Astrocyte of the hippocampus (primary cell): Measurements from ENCODE around the gene ALPK1.
"Not testable (repeated sequence)": the region's sequence is repeated elsewhere in the genome, so short reads cannot be mapped to it uniquely, and the experiment has no call there.

ENCODE experiments used
- DNase-seq: peaks from one replicate; pipeline ENCODE4 v3.0.0; 2011; ENCODE audit warnings: low read depth, low spot score

Gene ALPK1

GRCh38 chr4:112448306-112449132, 151.3 kb downstream of the ALPK1 start:
- DNase-seq, result peak; percentile 4

DNA sequence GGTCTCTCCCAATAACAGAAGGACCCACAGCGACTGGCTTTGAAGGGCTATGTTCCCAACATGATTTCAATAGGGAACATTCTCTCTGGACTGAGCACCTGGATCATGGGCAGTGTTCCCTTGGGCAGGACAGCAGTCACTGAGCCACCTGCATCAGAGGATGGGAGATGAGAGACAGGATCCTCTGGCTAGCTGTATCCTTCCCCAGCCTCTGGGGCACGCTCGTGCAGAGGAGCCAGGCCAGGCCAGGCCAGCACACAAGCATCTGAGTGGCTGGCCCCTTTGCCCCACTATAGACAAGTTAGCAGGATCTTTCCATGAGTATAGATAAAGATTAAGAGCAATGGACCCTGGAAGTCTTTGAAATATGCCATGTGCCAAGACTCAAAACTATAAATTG, 152.5 kb downstream of the ALPK1 start:
- no peak for DNase-seq

GRCh38 chr4:112451104-112451503, 153.9 kb downstream of the ALPK1 start:
- DNase-seq, result no peak

DNA sequence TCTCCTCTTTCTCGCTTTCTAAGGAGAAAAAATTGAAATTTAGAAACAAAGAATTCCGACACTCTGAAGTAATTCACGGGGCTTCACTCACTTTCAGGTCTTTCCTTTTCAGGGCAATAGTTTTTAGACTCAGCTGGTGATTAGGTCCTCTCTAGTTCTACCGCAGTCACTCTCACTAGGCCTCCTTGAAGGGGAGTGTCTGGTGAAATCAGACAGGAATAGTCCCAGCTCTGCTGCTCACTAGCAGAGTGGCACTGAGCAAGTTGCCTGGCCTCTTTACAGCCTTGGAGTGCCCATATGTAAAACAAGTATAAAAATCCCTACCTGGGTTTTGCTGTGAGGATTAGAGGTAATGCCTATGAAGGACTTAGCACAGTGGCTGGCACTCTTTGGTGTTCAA, 154.7 kb downstream of the ALPK1 start:
- DNase-seq, result no peak

GRCh38 chr4:112453321-112453720, 156.2 kb downstream of the ALPK1 start:
- no peak for DNase-seq

DNA sequence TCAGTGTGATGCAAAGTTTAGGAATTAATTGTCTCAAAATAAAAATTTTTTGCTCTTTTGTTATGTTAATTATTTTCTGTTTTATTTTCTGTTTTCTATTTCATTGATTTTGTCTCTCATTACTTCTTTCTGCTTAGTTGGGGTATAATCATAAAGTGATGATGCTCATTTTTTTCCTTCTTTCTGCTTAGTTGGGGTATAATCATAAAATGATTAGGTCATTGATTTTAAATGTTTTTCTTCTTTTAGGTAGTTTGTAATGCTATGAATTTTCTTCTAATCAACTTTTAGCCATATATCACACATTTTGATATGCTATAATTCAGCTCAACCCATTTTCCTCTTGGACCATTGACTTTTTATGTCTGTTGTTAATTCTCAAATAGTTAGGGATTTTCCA, 175.1 kb downstream of the ALPK1 start:
- DNase-seq, result no peak

GRCh38 chr4:112473985-112474384, 176.8 kb downstream of the ALPK1 start:
- no peak for DNase-seq

DNA sequence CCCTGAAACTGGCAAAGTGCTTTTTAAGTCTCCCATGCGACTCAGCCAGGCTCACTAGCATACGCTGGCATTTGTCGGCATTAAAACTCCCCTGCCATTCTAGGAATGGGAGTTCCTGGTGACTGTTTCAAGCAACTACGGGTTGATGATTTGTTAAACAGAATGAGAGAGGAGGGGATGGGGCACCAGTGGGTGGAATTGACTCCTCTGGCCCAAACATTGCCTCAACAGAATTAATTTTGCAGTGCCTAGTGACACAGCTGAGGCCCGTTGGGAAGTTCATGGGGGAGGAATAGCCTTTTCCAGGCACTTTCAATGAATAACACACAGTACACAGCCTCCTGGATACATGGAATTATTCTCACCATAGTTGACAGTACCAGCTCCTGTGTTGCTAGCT, 188.8 kb downstream of the ALPK1 start:
- DNase-seq, result no peak

- DNase-seq, result not testable (repeated sequence)
Measured at GRCh38 chr4:112490808-112491207, 193.6 kb downstream of the ALPK1 start.
